ENCODE data around the gene SMCHD1. TPM values are rescaled to one million over a fixed set of nuclear protein-coding genes. Genes with fewer than 3 reads are reported as not detected.

SMCHD1 gene
- total RNA-seq, 2 donors from 2014 or later: 61.8 to 72.5 TPM

- DNase-seq: no peak
- WGBS, 2 experiments (ENCODE audit: insufficient coverage in 1 of 2, insufficient read length in 1 of 2): 95 to 100% methylated on average over 1 to 2 of the region's 2 CpGs
- H3K4me3 ChIP-seq (ENCODE audit: low read length): no peak overlapping the region
- no peaks in the 10 kb centered on the region for H3K4me1 ChIP-seq (ENCODE audit: control insufficient read depth, insufficient read depth, low read length)
- no peaks in the 10 kb centered on the region for H3K9me3 ChIP-seq (ENCODE audit: control insufficient read depth, low read length)
- Mint-ChIP-seq H3K4me3 (no peak overlapping the region), H3K4me1 (no peaks in the 10 kb centered on the region), H3K36me3 (ENCODE audit: low read depth) (peaks cover 52% of the 10 kb centered on the region), H3K9me3 (no peaks in the 10 kb centered on the region), H3K27ac (no peak overlapping the region), H3K27me3 (ENCODE audit: insufficient read depth) (no peaks in the 10 kb centered on the region)
- H3K27ac ChIP-seq (ENCODE audit: low read depth, low read length): no peak overlapping the region
- H3K9ac ChIP-seq (ENCODE audit: extremely low read depth, low read length, poor library complexity, severe bottlenecking): no peak overlapping the region
- H3K27me3 ChIP-seq (ENCODE audit: control insufficient read depth, insufficient read depth, low read length, poor library complexity, severe bottlenecking): no peaks in the 10 kb centered on the region
- peaks cover 71% of the 10 kb centered on the region for H3K36me3 ChIP-seq (ENCODE audit: control insufficient read depth, insufficient read depth, low read length)
- TF ChIP-seq, protein P1, sequence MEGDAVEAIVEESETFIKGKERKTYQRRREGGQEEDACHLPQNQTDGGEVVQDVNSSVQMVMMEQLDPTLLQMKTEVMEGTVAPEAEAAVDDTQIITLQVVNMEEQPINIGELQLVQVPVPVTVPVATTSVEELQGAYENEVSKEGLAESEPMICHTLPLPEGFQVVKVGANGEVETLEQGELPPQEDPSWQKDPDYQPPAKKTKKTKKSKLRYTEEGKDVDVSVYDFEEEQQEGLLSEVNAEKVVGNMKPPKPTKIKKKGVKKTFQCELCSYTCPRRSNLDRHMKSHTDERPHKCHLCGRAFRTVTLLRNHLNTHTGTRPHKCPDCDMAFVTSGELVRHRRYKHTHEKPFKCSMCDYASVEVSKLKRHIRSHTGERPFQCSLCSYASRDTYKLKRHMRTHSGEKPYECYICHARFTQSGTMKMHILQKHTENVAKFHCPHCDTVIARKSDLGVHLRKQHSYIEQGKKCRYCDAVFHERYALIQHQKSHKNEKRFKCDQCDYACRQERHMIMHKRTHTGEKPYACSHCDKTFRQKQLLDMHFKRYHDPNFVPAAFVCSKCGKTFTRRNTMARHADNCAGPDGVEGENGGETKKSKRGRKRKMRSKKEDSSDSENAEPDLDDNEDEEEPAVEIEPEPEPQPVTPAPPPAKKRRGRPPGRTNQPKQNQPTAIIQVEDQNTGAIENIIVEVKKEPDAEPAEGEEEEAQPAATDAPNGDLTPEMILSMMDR (conservative IDR thresholded peaks at IDR 0.05): no peak
Measured at GRCh38 chr18:2792395-2792794, 136.9 kb downstream of the SMCHD1 start.

- no peaks in the 10 kb centered on the region for H3K27me3 Mint-ChIP-seq (ENCODE audit: insufficient read depth)
- H3K4me1 ChIP-seq (ENCODE audit: control insufficient read depth, insufficient read depth, low read length): no peaks in the 10 kb centered on the region
- H3K27me3 ChIP-seq (ENCODE audit: control insufficient read depth, insufficient read depth, low read length, poor library complexity, severe bottlenecking): no peaks in the 10 kb centered on the region
- 96% methylated on average over 7 to 9 of the region's 9 CpGs for WGBS, 2 experiments (ENCODE audit: insufficient coverage in 1 of 2, insufficient read length in 1 of 2)
- TF ChIP-seq, protein P1 (conservative IDR thresholded peaks at IDR 0.05): no peak
- no peaks in the 10 kb centered on the region for H3K9me3 ChIP-seq (ENCODE audit: control insufficient read depth, low read length)
- no peaks in the 10 kb centered on the region for H3K4me1 Mint-ChIP-seq
- H3K4me3 ChIP-seq (ENCODE audit: low read length): no peak overlapping the region
- H3K4me3 Mint-ChIP-seq: no peak overlapping the region
- DNase-seq: no peak
- no peak overlapping the region for H3K27ac ChIP-seq (ENCODE audit: low read depth, low read length)
- H3K36me3 ChIP-seq (ENCODE audit: control insufficient read depth, insufficient read depth, low read length): peaks cover 76% of the 10 kb centered on the region
- peaks cover 52% of the 10 kb centered on the region for H3K36me3 Mint-ChIP-seq (ENCODE audit: low read depth)
- no peak overlapping the region for H3K9ac ChIP-seq (ENCODE audit: extremely low read depth, low read length, poor library complexity, severe bottlenecking)
- H3K9me3 Mint-ChIP-seq: no peaks in the 10 kb centered on the region
- H3K27ac Mint-ChIP-seq: no peak overlapping the region
Measured at GRCh38 chr18:2794159-2794558, 138.6 kb downstream of the SMCHD1 start.

GRCh38 chr18:2797951-2798350, 142.4 kb downstream of the SMCHD1 start:
- Mint-ChIP-seq H3K9me3 (no peaks in the 10 kb centered on the region), H3K4me3 (no peak overlapping the region), H3K27ac (no peak overlapping the region), H3K4me1 (no peaks in the 10 kb centered on the region), H3K27me3 (ENCODE audit: insufficient read depth) (no peaks in the 10 kb centered on the region), H3K36me3 (ENCODE audit: low read depth) (peaks cover 38% of the 10 kb centered on the region)
- TF ChIP-seq, protein P1 (conservative IDR thresholded peaks at IDR 0.05): no peak
- DNase-seq: no peak
- 100% methylated on average over 1 of the region's 1 CpG; no CpG with 5 or more reads in 1 of the 2 experiments for WGBS, 2 experiments (ENCODE audit: insufficient coverage in 1 of 2, insufficient read length in 1 of 2)
- Histone ChIP-seq H3K4me3 (ENCODE audit: low read length) (no peak overlapping the region), H3K9ac (ENCODE audit: extremely low read depth, low read length, poor library complexity, severe bottlenecking) (no peak overlapping the region), H3K27ac (ENCODE audit: low read depth, low read length) (no peak overlapping the region), H3K36me3 (ENCODE audit: control insufficient read depth, insufficient read depth, low read length) (peaks cover 86% of the 10 kb centered on the region), H3K9me3 (ENCODE audit: control insufficient read depth, low read length) (no peaks in the 10 kb centered on the region), H3K27me3 (ENCODE audit: control insufficient read depth, insufficient read depth, low read length, poor library complexity, severe bottlenecking) (no peaks in the 10 kb centered on the region), H3K4me1 (ENCODE audit: control insufficient read depth, insufficient read depth, low read length) (no peaks in the 10 kb centered on the region)
